Measurements from ENCODE around the gene ATAD5.

The ATAD5 gene

DNA sequence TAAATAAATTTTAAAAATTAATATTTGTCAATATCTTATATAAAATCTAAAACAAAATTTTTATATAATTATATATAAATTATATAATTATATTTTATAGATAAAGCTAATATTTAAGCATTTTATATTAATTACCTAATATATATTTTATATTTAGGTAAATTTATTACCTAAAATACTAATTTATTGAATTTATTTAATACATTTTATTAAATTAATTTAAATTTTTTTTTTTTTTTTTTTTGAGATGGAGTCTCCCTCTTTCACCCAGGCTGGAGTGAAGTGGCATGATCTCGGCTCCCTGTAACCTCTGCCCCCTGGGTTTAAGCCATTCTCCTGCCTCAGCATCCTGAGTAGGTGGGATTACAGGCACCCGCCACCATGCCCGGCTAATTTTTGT, 22.4 kb downstream of the ATAD5 start:
- DNase-seq (ENCODE audit: extremely low read depth, low read depth), result no peak
- TF ChIP-seq CTCF (IDR thresholded peaks at IDR 0.05; ENCODE audit: low read depth, low read length), result no peak

DNA sequence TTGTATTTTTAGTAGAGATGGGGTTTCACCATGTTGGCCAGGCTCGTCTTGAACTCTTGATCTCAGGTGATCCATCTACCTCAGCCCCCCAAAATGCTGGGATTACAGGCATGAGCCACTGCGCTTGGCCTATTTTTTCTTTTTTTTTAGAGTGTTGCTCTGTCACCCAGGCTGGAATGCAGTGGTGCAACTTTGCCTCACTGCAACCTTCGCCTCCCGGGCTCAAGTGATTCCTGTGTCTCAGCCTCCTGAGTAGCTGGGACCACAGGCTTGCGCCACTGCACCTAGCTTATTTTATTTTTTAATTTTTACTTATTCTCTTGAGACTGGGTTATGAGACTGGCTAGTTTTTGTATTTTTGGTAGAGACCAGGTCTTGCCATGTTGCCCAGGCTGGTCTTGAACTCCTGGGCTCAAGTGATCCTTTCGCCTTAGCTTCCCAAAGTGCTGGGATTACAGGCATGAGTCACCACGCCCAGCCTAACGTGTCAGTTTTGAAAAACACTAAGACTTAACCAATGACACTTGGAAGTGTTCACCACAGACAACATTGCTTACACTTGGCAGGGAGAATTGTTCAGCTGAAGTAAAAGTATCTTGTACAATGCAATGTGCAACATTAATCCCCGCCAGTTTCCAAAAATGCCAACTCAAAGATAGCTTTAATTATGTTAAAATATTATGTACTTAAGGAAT, 26.9 kb downstream of the ATAD5 start:
- DNase-seq (ENCODE audit: extremely low read depth, low read depth), result no peak
- no peak for TF ChIP-seq CTCF (IDR thresholded peaks at IDR 0.05; ENCODE audit: low read depth, low read length)

DNA sequence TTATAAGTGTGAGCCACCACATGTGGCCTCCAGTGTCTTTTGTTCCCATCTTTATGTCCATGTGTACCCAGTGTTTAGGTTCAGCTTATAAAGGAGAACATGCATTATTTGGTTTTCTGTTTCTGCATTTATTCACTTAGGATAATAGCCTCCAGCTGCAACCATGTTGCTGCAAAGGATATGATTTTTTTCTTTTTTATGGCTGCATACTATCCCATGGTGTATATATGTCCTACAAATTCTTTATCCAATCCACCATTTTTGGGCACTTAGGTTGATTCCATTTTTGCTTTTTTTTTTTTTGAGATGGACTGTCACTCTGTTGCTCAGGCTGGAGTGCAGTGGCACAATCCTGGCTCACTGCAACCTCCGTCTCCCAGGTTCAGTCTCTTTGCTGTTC, 32.9 kb downstream of the ATAD5 start:
- no peak for TF ChIP-seq CTCF (IDR thresholded peaks at IDR 0.05; ENCODE audit: low read depth, low read length)
- no peak for DNase-seq (ENCODE audit: extremely low read depth, low read depth)

DNA sequence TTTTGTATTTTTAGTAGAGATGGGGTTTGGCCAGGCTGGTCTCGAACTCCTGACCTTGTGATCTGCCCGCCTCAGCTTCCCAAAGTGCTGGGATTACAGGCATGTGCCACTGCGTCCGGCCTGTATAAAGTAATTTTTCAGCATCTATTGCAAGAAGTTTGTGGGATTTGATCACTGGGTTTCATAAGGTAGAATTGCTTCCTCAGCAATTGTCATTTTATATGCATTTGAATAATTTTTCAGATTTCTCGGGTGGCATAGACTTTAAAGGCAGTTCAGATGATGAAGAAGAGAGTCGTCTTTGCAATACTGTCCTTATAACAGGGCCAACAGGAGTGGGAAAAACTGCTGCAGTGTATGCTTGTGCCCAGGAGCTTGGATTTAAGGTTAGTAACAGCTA, 37.2 kb downstream of the ATAD5 start:
- TF ChIP-seq CTCF (IDR thresholded peaks at IDR 0.05; ENCODE audit: low read depth, low read length), result no peak

GRCh38 chr17:30886187-30886586, 54.4 kb downstream of the ATAD5 start:
- no peak for DNase-seq (ENCODE audit: extremely low read depth, low read depth)
- TF ChIP-seq CTCF (IDR thresholded peaks at IDR 0.05; ENCODE audit: low read depth, low read length), result no peak

More for the DNA sequence above, 37.2 kb downstream of the ATAD5 start:
- no peak for DNase-seq (ENCODE audit: extremely low read depth, low read depth)

DNA sequence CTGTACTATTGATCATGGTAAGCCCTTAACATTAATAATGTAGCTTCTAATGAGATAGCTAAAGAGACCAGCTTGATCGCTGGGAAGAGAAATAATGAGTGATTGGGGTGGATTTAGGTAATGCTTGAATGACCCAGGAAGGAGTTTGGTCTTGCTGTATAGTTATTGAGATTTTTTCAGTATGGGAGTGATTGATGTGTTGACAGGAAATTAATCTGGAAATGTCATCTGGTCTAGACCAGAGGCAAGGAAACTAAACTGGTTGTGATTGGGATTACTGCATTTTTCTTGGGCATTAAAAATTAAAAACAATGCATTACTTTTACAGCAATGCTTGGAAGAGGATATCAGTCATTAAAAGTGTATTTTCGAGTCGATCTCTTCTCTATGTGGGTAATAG, 62.5 kb downstream of the ATAD5 start:
- no peak for DNase-seq (ENCODE audit: extremely low read depth, low read depth)
- no peak for TF ChIP-seq CTCF (IDR thresholded peaks at IDR 0.05; ENCODE audit: low read depth, low read length)

- no peak for DNase-seq (ENCODE audit: extremely low read depth, low read depth)
- TF ChIP-seq CTCF (IDR thresholded peaks at IDR 0.05; ENCODE audit: low read depth, low read length), result no peak
Measured at GRCh38 chr17:30897311-30897710, 65.5 kb downstream of the ATAD5 start.
